Testis (tissue), 2 donors: ENCODE data around the gene PSD4.

Experiments used
- CTCF ChIP-seq, 3 experiments: fragments of 450-650 bp in 2 of 3; fragments of 200-600 bp in 1 of 3; sonication (generic) in 1 of 3; IDR thresholded peaks; one replicate each; pipeline ENCODE4 v1.5.1; 2016 to 2019; ENCODE audit warnings: antibody characterized with exemption in 3 of 3, mild to moderate bottlenecking in 2 of 3, moderate library complexity in 1 of 3
- POLR2A ChIP-seq: fragments of 450-650 bp; IDR thresholded peaks from one replicate; pipeline ENCODE4 v1.6.1; 2017; ENCODE audit warnings: antibody characterized with exemption, mild to moderate bottlenecking, moderate library complexity

- no peak for TF ChIP-seq CTCF (IDR thresholded peaks at IDR 0.05)
- TF ChIP-seq POLR2A = no peak
Observed at GRCh38 chr2:113181258-113182051, 7.7 kb downstream of the PSD4 start.
